Transverse colon (tissue), 3 donors: ENCODE data around the gene ZBTB5.

Experiments
- EP300 ChIP-seq: sonication (generic); formaldehyde crosslinking; IDR thresholded peaks from one replicate; pipeline ENCODE4 v1.6.1; 2017; ENCODE audit warnings: antibody characterized with exemption, low read depth
- TF ChIP-seq, protein P1 (sequence below), 5 experiments: fragments of 200-600 bp in 3 of 5; fragments of 450-650 bp in 2 of 5; sonication (generic) in 3 of 5; IDR thresholded peaks; 1 replicate in 2 of 5; 2 replicates in 3 of 5; pipeline ENCODE4 v1.5.1; 2016 to 2017; ENCODE audit warnings: antibody characterized with exemption in 5 of 5, inconsistent platforms in 3 of 5, mild to moderate bottlenecking in 2 of 5, moderate library complexity in 1 of 5

DNA sequence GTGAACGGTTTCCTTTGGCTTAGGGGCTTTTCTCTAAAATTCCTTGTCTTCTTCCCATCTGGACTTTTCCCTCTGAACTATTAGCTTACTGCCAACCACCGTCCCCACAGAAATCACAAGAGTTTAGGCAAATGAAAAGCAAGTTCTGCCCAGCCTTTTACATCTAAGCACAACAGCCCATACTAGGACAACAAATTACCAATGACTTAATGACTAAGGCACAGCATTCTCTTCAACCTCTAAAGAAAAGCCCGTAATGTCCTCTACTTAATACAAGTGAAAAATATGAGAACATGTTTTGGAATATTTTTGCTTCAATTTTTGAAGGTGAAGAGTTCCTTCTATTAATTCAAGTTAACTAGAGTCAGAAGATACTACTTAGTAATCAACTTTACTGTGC, 1.2 kb downstream of the ZBTB5 start:
- TF ChIP-seq, protein P1, sequence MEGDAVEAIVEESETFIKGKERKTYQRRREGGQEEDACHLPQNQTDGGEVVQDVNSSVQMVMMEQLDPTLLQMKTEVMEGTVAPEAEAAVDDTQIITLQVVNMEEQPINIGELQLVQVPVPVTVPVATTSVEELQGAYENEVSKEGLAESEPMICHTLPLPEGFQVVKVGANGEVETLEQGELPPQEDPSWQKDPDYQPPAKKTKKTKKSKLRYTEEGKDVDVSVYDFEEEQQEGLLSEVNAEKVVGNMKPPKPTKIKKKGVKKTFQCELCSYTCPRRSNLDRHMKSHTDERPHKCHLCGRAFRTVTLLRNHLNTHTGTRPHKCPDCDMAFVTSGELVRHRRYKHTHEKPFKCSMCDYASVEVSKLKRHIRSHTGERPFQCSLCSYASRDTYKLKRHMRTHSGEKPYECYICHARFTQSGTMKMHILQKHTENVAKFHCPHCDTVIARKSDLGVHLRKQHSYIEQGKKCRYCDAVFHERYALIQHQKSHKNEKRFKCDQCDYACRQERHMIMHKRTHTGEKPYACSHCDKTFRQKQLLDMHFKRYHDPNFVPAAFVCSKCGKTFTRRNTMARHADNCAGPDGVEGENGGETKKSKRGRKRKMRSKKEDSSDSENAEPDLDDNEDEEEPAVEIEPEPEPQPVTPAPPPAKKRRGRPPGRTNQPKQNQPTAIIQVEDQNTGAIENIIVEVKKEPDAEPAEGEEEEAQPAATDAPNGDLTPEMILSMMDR (IDR thresholded peaks at IDR 0.05) = no peak
- TF ChIP-seq EP300 = no peak
